ENCODE results near the gene HSF5. TPM values are rescaled to one million over a fixed set of nuclear protein-coding genes. Genes with fewer than 3 reads are reported as not detected.
A peak's percentile ranks its signal among the peaks of the same experiment; 100 is the strongest.

Gene HSF5
- total and polyA plus RNA-seq, 2 of the 13 experiments (the other 11 are each of a cell fraction or from before 2014, with no cell fraction given), result not detected

DNA sequence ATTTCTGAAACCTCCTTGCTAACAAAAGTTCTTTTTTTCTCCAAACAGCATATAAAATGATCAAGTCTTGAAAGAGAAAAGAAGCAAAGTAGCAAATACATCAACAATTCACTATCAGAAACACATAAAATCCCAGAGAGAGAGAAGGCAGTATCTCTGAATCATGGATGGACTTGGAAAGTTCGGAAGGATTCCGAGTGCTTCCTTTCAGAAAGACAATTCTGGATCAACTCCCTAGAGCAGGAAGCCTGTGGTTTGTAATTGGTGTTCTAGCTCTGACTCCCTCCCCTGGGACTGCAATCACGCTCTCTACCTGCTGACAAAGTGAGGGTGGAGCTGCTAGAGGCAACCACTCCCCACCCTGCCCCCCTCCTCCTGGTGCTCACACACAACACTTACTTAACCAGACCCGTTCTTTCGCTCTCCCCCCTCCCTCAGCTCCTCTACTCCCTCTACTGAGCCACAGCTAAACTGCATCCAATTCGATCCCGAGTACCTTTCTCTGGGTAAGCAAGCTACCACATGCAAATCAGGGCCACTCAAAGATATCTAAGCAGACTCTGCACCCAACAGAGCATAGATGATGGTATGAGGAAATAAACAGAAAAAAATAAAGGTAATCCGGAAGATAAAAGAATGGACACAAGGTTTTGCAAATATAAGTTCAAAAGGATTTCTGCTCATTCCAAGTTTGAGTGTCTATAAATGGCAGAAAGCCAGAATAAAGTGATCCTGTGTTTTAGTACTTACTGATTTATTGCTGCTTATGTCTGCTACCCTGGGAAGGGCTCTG lies 70.7 kb downstream of the HSF5 start, which contains the start of gene RNF43 (continued):
- TF ChIP-seq, protein P1, sequence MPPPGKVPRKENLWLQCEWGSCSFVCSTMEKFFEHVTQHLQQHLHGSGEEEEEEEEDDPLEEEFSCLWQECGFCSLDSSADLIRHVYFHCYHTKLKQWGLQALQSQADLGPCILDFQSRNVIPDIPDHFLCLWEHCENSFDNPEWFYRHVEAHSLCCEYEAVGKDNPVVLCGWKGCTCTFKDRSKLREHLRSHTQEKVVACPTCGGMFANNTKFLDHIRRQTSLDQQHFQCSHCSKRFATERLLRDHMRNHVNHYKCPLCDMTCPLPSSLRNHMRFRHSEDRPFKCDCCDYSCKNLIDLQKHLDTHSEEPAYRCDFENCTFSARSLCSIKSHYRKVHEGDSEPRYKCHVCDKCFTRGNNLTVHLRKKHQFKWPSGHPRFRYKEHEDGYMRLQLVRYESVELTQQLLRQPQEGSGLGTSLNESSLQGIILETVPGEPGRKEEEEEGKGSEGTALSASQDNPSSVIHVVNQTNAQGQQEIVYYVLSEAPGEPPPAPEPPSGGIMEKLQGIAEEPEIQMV (CRISPR knock-in tag; IDR thresholded peaks at IDR 0.05; ENCODE audit: low read depth), result peak; percentile 81
- TF ChIP-seq, protein P2, sequence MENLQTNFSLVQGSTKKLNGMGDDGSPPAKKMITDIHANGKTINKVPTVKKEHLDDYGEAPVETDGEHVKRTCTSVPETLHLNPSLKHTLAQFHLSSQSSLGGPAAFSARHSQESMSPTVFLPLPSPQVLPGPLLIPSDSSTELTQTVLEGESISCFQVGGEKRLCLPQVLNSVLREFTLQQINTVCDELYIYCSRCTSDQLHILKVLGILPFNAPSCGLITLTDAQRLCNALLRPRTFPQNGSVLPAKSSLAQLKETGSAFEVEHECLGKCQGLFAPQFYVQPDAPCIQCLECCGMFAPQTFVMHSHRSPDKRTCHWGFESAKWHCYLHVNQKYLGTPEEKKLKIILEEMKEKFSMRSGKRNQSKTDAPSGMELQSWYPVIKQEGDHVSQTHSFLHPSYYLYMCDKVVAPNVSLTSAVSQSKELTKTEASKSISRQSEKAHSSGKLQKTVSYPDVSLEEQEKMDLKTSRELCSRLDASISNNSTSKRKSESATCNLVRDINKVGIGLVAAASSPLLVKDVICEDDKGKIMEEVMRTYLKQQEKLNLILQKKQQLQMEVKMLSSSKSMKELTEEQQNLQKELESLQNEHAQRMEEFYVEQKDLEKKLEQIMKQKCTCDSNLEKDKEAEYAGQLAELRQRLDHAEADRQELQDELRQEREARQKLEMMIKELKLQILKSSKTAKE (CRISPR knock-in tag; IDR thresholded peaks at IDR 0.05; ENCODE audit: borderline replicate concordance), result peak; percentile 42; the same call in 1 of the 2 replicates
- TF ChIP-seq ZSCAN29 (CRISPR knock-in tag; conservative IDR thresholded peaks at IDR 0.05) (peak; percentile 74; the same call in 1 of the 2 replicates), ZNF160 (CRISPR knock-in tag; IDR thresholded peaks at IDR 0.05) (peak; percentile 95), ZFP36L1 (CRISPR knock-in tag; IDR thresholded peaks at IDR 0.05) (peak; percentile 63; the same call in 1 of the 2 replicates), ZC3H13 (CRISPR knock-in tag; IDR thresholded peaks at IDR 0.05) (peak; percentile 80; the same call in 1 of the 2 replicates), PAWR (CRISPR knock-in tag; IDR thresholded peaks at IDR 0.05; ENCODE audit: borderline replicate concordance) (no peak), HOXA5 (CRISPR knock-in tag; IDR thresholded peaks at IDR 0.05) (0 out of 2 replicates have a peak, but pooled peaks have one; percentile 84), MXD4 (CRISPR knock-in tag; IDR thresholded peaks at IDR 0.05) (peak; percentile 88), TBX3 (IDR thresholded peaks at IDR 0.05; ENCODE audit: borderline replicate concordance) (peak; percentile 75; the same call in 1 of the 2 replicates), ZNF431 (CRISPR knock-in tag; IDR thresholded peaks at IDR 0.05; ENCODE audit: borderline replicate concordance, low read depth) (peak; percentile 90; the same call in 1 of the 2 replicates), KAT2B (IDR thresholded peaks at IDR 0.05; ENCODE audit: borderline replicate concordance, low read depth, low read length) (no peak; the same call in 1 of the 2 replicates), TRIM24 (CRISPR knock-in tag; IDR thresholded peaks at IDR 0.05) (no peak)
- TF ChIP-seq, protein P3, sequence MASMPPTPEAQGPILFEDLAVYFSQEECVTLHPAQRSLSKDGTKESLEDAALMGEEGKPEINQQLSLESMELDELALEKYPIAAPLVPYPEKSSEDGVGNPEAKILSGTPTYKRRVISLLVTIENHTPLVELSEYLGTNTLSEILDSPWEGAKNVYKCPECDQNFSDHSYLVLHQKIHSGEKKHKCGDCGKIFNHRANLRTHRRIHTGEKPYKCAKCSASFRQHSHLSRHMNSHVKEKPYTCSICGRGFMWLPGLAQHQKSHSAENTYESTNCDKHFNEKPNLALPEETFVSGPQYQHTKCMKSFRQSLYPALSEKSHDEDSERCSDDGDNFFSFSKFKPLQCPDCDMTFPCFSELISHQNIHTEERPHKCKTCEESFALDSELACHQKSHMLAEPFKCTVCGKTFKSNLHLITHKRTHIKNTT (CRISPR knock-in tag; IDR thresholded peaks at IDR 0.05), result no peak
- TF ChIP-seq, protein P4, sequence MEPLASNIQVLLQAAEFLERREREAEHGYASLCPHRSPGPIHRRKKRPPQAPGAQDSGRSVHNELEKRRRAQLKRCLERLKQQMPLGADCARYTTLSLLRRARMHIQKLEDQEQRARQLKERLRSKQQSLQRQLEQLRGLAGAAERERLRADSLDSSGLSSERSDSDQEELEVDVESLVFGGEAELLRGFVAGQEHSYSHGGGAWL (CRISPR knock-in tag; IDR thresholded peaks at IDR 0.05), result peak; percentile 80
- TF ChIP-seq, protein P5, sequence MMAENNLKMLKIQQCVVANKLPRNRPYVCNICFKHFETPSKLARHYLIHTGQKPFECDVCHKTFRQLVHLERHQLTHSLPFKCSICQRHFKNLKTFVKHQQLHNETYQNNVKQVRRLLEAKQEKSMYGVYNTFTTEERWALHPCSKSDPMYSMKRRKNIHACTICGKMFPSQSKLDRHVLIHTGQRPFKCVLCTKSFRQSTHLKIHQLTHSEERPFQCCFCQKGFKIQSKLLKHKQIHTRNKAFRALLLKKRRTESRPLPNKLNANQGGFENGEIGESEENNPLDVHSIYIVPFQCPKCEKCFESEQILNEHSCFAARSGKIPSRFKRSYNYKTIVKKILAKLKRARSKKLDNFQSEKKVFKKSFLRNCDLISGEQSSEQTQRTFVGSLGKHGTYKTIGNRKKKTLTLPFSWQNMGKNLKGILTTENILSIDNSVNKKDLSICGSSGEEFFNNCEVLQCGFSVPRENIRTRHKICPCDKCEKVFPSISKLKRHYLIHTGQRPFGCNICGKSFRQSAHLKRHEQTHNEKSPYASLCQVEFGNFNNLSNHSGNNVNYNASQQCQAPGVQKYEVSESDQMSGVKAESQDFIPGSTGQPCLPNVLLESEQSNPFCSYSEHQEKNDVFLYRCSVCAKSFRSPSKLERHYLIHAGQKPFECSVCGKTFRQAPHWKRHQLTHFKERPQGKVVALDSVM (CRISPR knock-in tag; IDR thresholded peaks at IDR 0.05), result peak; percentile 68
- TF ChIP-seq, protein P6, sequence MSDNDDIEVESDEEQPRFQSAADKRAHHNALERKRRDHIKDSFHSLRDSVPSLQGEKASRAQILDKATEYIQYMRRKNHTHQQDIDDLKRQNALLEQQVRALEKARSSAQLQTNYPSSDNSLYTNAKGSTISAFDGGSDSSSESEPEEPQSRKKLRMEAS (IDR thresholded peaks at IDR 0.05), result peak; percentile 89

All from HepG2 (cell line).